K562 (cell line): ENCODE data around the gene CLNK. TPM values are rescaled to one million over a fixed set of nuclear protein-coding genes. Genes with fewer than 3 reads are reported as not detected.
A peak's percentile ranks its signal among the peaks of the same experiment; 100 is the strongest.

Experiments used
- E2F5 ChIP-seq: sonication (generic); formaldehyde crosslinking; IDR thresholded peaks from 2 replicates; pipeline ENCODE4 v1.8.0; 2022; ENCODE audit warnings: mild to moderate bottlenecking, missing genetic modification reagents
- E4F1 ChIP-seq: fragments of 250-450 bp; sonication (Bioruptor Pico); IDR thresholded peaks from 2 replicates; pipeline ENCODE4 v1.5.0; 2021; ENCODE audit warnings: mild to moderate bottlenecking, borderline replicate concordance
- EGR1 ChIP-seq: fragments of 450-650 bp; conservative IDR thresholded peaks from 2 replicates; pipeline ENCODE4 v1.6.1; 2017; ENCODE audit warnings: mild to moderate bottlenecking
- ETV5 ChIP-seq: sonication (generic); formaldehyde crosslinking; IDR thresholded peaks from 2 replicates; pipeline ENCODE4 v1.4.0; 2020; ENCODE audit warnings: low read depth, mild to moderate bottlenecking, missing genetic modification reagents
- GABPB1 ChIP-seq: sonication (generic); formaldehyde crosslinking; IDR thresholded peaks from 2 replicates; pipeline ENCODE4 v1.8.0; 2022; ENCODE audit warnings: mild to moderate bottlenecking, missing genetic modification reagents
- KLF16 ChIP-seq: IDR thresholded peaks from 2 replicates; pipeline ENCODE4 v1.6.1; 2016; ENCODE audit warnings: antibody characterized with exemption
- MAZ ChIP-seq, 2 experiments: fragments of 450-650 bp in 1 of 2; sonication (generic) in 1 of 2; formaldehyde crosslinking; IDR thresholded peaks in 1 of 2; conservative IDR thresholded peaks in 1 of 2; 2 replicates each; pipeline versions ENCODE4 v1.4.0 to v1.5.0; 2020; ENCODE audit warnings: mild to moderate bottlenecking in 1 of 2, missing genetic modification reagents in 1 of 2
- MYC ChIP-seq, 2 experiments: fragments of 250-450 bp in 1 of 2; sonication (Bioruptor Pico) in 1 of 2; IDR thresholded peaks; 2 replicates each; pipeline versions ENCODE4 v1.5.1 to v1.6.1; 2012 to 2021; ENCODE audit warnings: low read depth in 2 of 2, borderline replicate concordance in 1 of 2, improper control_type of control experiment in 1 of 2, low read length in 1 of 2, mild to moderate bottlenecking in 1 of 2, moderate library complexity in 1 of 2
- NCOA1 ChIP-seq: fragments of 450-650 bp; IDR thresholded peaks from 2 replicates; pipeline ENCODE4 v1.6.1; 2016; ENCODE audit warnings: low read depth
- NFXL1 ChIP-seq: fragments of 450-650 bp; formaldehyde crosslinking; IDR thresholded peaks from 2 replicates; pipeline ENCODE4 v1.4.0; 2021; ENCODE audit warnings: mild to moderate bottlenecking
- PCBP1 ChIP-seq: fragments of 200-400 bp; formaldehyde crosslinking; IDR thresholded peaks from 2 replicates; pipeline ENCODE4 v1.6.1; 2018; ENCODE audit warnings: mild to moderate bottlenecking, low read depth, low read length; ENCODE audit not compliant: poor library complexity, severe bottlenecking
- PRPF4 ChIP-seq: fragments of 200-400 bp; formaldehyde crosslinking; IDR thresholded peaks from one replicate; pipeline ENCODE4 v1.6.1; 2017; ENCODE audit warnings: low read length, low read depth, mild to moderate bottlenecking; ENCODE audit not compliant: insufficient read depth, poor library complexity, severe bottlenecking
- RAD21 ChIP-seq, 2 experiments: fragments of 250-450 bp in 1 of 2; fragments of 450-650 bp in 1 of 2; sonication (Bioruptor Pico) in 1 of 2; formaldehyde crosslinking in 1 of 2; IDR thresholded peaks in 1 of 2; conservative IDR thresholded peaks in 1 of 2; 2 replicates each; pipeline versions ENCODE4 v1.4.0 to v1.8.0; 2020 to 2022; ENCODE audit warnings: mild to moderate bottlenecking in 2 of 2, moderate library complexity in 1 of 2
- RB1 ChIP-seq: fragments of 450-650 bp; IDR thresholded peaks from 2 replicates; pipeline ENCODE4 v1.6.1; 2017; ENCODE audit warnings: low read depth, mild to moderate bottlenecking
- TAF7 ChIP-seq: fragments of 450-650 bp; IDR thresholded peaks from 2 replicates; pipeline ENCODE4 v1.6.1; 2016; ENCODE audit warnings: missing genetic modification characterization, missing compliant biosample characterization
- TFAP4 ChIP-seq: sonication (generic); formaldehyde crosslinking; IDR thresholded peaks from 2 replicates; pipeline ENCODE4 v1.8.0; 2022; ENCODE audit warnings: missing genetic modification reagents, mild to moderate bottlenecking, moderate library complexity, borderline replicate concordance
- TRIM24 ChIP-seq, 2 experiments: fragments of 450-650 bp; IDR thresholded peaks; 2 replicates each; pipeline ENCODE4 v1.6.1; 2016
- USF2 ChIP-seq: sonication (generic); formaldehyde crosslinking; IDR thresholded peaks from 2 replicates; pipeline ENCODE4 v1.5.0; 2020; ENCODE audit warnings: missing genetic modification reagents
- ZNF212 ChIP-seq: fragments of 450-650 bp; formaldehyde crosslinking; IDR thresholded peaks from 2 replicates; pipeline ENCODE4 v1.4.0; 2020; ENCODE audit warnings: mild to moderate bottlenecking
- ZNF589 ChIP-seq: fragments of 200-800 bp; sonication (Bioruptor generic); IDR thresholded peaks from 2 replicates; pipeline ENCODE4 v1.6.1; 2016; ENCODE audit warnings: low read depth, missing genetic modification characterization, missing compliant biosample characterization
- polyA plus RNA-seq, 8 experiments: library from polyadenylated mRNA; depleted of rRNA in 4 of 8; stranded (reverse) in 5 of 8; unstranded in 3 of 8; fragments of >200 nt; fragmentation: Nextera tagmentation in 2 of 8; fragmentation: Illumina TruSeq in 1 of 8; extraction: Ambion mirVana in 2 of 8; extraction: Trizol in 1 of 8; gene quantifications; 2 replicates each; pipeline versions ENCODE4 v1.2.1 to v1.2.3, GENCODE V29; 2011 to 2014; ENCODE audit warnings: inconsistent platforms in 1 of 8, missing spikeins in 1 of 8
- total RNA-seq, 7 experiments: library from RNA; depleted of rRNA in 6 of 7; stranded (reverse); fragments of >200 nt in 6 of 7; fragmentation: Illumina TruSeq in 2 of 7; extraction: Trizol in 2 of 7; gene quantifications; 2 replicates each; pipeline versions ENCODE4 v1.2.1 to v1.2.3, GENCODE V29; 2011 to 2021; ENCODE audit warnings: low replicate concordance in 1 of 7

The CLNK gene
- total and polyA plus RNA-seq, 9 of the 15 experiments (the other 6 are each of a cell fraction or from before 2014, with no cell fraction given): not detected

- no peak for TF ChIP-seq E4F1
- no peak for TF ChIP-seq RAD21 (CRISPR knock-in tag; conservative IDR thresholded peaks at IDR 0.05 in 1 of 2, IDR thresholded peaks at IDR 0.05 in 1 of 2)
- peak; percentile 68 for TF ChIP-seq EGR1
- TF ChIP-seq TAF7 (tag): no peak
- TF ChIP-seq TRIM24 (IDR thresholded peaks at IDR 0.05): no peak
- TF ChIP-seq USF2 (CRISPR knock-in tag): no peak
- peak; percentile 29 for TF ChIP-seq PCBP1
- TF ChIP-seq NFXL1 (CRISPR knock-in tag): no peak
- TF ChIP-seq MAZ (CRISPR knock-in tag; conservative IDR thresholded peaks at IDR 0.05 in 1 of 2, IDR thresholded peaks at IDR 0.05 in 1 of 2): peak in 1 of 2 experiments; percentile 11; a peak in 1 of 4 replicates
- TF ChIP-seq GABPB1 (CRISPR knock-in tag): peak; percentile 43; the same call in 1 of the 2 replicates
- no peak for TF ChIP-seq ZNF589 (CRISPR knock-in tag)
- TF ChIP-seq RB1: 0 out of 2 replicates have a peak, but pooled peaks have one; percentile 19
- TF ChIP-seq ZNF212 (CRISPR knock-in tag): 0 out of 2 replicates have a peak, but pooled peaks have one; percentile 62
- TF ChIP-seq TFAP4 (CRISPR knock-in tag): 0 out of 2 replicates have a peak, but pooled peaks have one; percentile 12
- no peak for TF ChIP-seq KLF16
- no peak for TF ChIP-seq PRPF4
- TF ChIP-seq ETV5 (CRISPR knock-in tag): no peak
- no peak for TF ChIP-seq NCOA1
- no peak for TF ChIP-seq MYC (IDR thresholded peaks at IDR 0.05; ENCODE audit: low read depth, low read length)
- TF ChIP-seq MYC (CRISPR knock-in tag; IDR thresholded peaks at IDR 0.05; ENCODE audit: borderline replicate concordance, low read depth): no peak
- no peak for TF ChIP-seq E2F5
These were observed 227.2 kb downstream of the CLNK start, which contains the start of gene ZNF518B (continued) for GRCh38 chr4:10457255-10457801.
